Fibroblast of villous mesenchyme (primary cell): ENCODE measurements around the gene DISC1. TPM values are rescaled to one million over a fixed set of nuclear protein-coding genes. Genes with fewer than 3 reads are reported as not detected.
"Not testable (repeated sequence)": the region's sequence is repeated elsewhere in the genome, so short reads cannot be mapped to it uniquely, and the experiment has no call there.

ENCODE experiments used
- DNase-seq: peaks from one replicate; pipeline ENCODE4 v3.0.0-alpha.2; 2010; ENCODE audit warnings: low read depth
- H3K4me3 ChIP-seq: 2 replicates; pipeline ENCODE4 v1.5.1; 2011; ENCODE audit warnings: low read depth, mild to moderate bottlenecking, low read length
- total RNA-seq: library from RNA; depleted of rRNA; stranded (reverse); fragments of >200 nt; gene quantifications from 2 replicates; pipeline ENCODE4 v1.2.3, GENCODE V29; 2012
- TF ChIP-seq, protein P1 (sequence below): IDR thresholded peaks from 2 replicates; pipeline ENCODE4 v1.5.1; 2012; ENCODE audit warnings: low read depth, mild to moderate bottlenecking, low read length; ENCODE audit not compliant: insufficient read depth

Gene DISC1
- total RNA-seq, 1 donor, result 9.9 TPM

DNA sequence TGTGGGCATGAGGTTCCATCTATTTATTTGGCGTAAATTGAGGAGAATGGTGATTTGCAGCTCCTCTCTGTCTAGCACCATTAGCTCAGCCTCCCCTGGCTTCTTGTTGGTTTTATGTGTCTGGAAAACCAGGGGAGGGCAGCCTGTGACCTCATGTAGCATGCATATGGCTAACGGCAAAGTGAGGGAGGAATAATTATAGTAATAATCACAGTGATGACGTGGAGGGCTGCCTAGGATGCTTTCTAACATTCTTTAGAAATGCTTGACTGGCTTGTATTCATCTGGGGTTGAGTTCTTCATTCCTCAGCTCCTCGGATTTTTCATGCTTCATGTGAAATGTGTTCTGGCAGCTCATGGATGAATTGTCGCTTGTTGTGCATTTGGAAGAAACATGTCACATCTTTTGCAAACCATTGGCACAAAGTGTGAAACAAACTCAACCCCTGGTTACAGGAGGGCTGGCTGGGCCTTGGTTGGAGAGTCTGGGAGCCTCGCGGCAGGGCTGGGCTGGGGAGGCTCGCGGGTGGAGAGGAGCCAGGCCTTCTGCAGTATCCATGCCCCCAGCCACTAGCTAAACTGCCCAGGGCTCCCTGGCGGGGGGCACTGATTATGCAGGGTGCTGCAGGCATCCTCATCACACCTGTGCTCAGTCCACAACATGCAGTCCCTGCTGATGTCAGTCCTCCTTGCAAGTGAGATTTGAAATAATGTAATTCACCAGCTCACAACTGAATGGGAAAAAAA lies 149.6 kb downstream of the DISC1 start:
- TF ChIP-seq, protein P1, sequence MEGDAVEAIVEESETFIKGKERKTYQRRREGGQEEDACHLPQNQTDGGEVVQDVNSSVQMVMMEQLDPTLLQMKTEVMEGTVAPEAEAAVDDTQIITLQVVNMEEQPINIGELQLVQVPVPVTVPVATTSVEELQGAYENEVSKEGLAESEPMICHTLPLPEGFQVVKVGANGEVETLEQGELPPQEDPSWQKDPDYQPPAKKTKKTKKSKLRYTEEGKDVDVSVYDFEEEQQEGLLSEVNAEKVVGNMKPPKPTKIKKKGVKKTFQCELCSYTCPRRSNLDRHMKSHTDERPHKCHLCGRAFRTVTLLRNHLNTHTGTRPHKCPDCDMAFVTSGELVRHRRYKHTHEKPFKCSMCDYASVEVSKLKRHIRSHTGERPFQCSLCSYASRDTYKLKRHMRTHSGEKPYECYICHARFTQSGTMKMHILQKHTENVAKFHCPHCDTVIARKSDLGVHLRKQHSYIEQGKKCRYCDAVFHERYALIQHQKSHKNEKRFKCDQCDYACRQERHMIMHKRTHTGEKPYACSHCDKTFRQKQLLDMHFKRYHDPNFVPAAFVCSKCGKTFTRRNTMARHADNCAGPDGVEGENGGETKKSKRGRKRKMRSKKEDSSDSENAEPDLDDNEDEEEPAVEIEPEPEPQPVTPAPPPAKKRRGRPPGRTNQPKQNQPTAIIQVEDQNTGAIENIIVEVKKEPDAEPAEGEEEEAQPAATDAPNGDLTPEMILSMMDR, result no peak
- no peak overlapping the region for H3K4me3 ChIP-seq
- DNase-seq, result peak; percentile 66

DNA sequence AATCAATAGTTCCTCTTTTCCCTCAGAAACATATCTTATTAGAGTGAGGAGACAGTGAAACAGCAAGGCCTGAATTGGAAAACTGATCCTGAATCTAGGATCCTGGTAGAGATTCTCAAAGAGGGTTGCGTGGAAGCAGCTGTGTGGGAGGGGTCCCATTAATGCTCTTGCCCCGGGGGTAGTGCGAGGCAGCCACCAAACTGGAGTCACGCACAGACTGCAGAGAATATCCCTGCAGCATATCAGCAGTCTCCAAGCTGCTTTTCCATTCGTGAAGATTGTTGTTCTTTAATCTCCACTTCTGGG lies 150.1 kb downstream of the DISC1 start:
- TF ChIP-seq, protein P1, result no peak
- no peak overlapping the region for H3K4me3 ChIP-seq
- no peak for DNase-seq

DNA sequence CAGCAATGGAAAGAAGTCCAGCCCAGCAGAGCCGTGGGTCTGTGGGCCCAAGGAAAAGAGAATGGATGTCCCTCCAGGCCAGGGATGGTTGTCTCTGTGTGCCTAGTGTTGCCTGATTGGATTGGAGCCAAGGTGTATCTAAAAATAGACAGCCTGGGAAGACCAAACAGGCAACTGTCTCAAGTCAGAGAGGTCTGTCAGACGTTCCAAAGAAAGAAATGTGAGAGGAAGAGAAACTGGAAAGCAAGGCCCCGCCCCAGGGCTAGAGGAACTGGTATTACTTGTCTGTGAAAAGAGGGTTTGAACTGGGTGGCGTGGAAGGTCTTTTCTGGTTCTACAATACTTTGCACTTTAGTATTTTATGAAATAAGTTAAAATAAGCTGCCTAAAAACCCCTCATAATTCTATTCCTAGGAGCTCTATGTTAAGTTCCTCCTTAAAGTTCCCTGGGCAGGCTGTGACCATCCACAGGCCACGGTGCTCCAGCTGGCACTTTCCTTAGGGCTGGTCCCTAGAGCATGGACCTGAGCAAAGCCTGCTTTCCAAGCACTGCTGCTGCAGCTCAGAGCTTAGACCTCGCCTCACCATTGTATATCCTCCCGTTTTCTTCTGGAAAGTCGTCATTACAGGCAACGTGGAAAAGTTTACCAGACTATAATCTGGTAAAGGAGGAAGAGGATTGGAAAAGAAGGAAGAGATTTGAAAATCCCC lies 151.6 kb downstream of the DISC1 start:
- no peak overlapping the region for H3K4me3 ChIP-seq
- TF ChIP-seq, protein P1, result no peak
- peak; percentile 49 for DNase-seq

DNA sequence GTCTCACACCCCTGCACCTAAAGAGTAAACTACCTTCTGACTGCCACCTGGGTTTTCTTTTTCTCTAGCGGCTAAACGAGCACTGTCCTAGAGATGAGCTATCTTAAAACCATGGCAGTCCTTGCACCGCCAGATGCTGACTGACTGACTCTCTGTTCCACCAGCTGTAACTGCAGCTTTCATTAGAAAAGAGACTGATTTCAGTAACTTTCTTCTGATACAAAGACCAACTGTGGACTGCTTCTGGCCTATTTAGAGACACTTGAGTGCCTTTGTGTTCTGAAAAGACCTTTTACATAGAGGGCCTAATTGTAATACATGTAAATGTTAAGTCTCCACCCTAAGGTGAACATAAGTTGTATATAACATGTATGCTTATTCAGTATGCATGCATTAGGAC lies 152.5 kb downstream of the DISC1 start:
- no peak overlapping the region for H3K4me3 ChIP-seq
- no peak for DNase-seq
- TF ChIP-seq, protein P1, result no peak

DNA sequence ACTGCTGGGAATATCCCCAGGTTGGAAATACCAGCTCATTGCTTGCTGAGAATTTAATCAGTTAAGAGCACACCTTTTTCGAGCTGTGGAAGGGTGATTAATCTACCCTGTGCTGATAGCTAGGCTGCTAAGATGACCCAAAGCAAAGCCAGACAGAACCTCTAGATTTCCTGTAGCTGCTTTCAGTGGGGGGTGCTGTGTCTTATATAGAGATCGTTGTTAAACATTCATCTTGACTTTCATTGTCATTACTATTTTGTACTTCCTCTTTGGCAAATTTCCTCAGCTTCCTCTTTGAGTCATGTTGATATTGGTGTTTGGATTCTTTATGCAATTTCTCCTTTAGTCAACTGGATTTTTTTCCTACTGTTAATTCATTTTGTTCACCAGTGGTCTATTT lies 155.3 kb downstream of the DISC1 start:
- H3K4me3 ChIP-seq, result no peak overlapping the region
- DNase-seq, result no peak
- TF ChIP-seq, protein P1, result no peak

DNA sequence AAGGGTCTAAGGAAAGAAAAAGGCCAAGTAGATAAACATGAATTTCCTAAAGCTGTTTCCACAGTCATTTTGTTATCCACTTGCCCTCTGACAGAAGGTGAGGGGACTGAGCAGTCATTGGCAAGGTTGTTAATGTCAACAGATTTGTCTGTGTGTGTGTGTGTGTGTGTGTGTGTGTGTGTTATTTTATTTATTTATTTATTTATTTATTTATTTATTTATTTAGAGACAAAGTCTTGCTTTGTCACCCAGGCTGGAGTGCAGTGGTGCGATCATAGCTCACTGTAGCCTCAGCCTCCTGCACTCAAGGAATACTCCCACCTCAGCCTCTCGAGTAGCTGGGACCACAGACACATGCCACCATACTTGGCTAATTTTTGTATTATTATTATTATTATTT lies 158.5 kb downstream of the DISC1 start:
- not testable (repeated sequence) for DNase-seq

DNA sequence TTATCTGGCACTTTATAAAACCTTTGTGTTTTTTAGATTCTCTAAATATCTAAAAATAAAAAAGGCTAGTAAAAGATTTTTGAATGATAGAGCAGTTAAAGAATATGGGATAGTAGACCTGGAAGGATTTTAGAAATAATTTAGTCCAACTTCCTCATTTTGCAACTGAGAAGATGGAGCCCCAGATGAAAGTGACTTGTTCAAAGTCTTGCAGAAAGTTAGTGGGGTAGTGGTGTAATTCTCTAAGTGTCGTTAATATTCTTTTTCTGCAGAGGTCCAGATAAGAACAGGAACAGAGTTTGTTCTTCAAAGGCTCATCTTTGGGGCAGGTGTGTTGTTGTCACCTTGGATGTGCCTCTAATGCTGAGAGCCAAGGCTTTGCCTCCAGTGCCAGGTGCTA lies 159.5 kb downstream of the DISC1 start:
- DNase-seq, result no peak
- no peak overlapping the region for H3K4me3 ChIP-seq
- TF ChIP-seq, protein P1, result no peak

More for the DNA sequence above, 158.5 kb downstream of the DISC1 start:
- H3K4me3 ChIP-seq, result not testable (repeated sequence)
